Activated T-helper 2 cell treated with anti-CD3 and anti-CD28 coated beads, Interferon-gamma antibody, Interleukin-2, Interleukin-4, amounts not matched to agents 10 μg/mL and 5 μg/mL and 100 μg/mL, durations not matched to agents 14 hours and 24 hours and 36 hours (primary cell): ENCODE measurements around the gene PLPPR1. TPM values are rescaled to one million over a fixed set of nuclear protein-coding genes. Genes with fewer than 3 reads are reported as not detected.

ENCODE experiments used
- DNase-seq: peaks from one replicate; pipeline ENCODE4 v3.0.0; 2021; ENCODE audit warnings: low spot score
- H3K27ac Mint-ChIP-seq: one replicate; pipeline ENCODE4 v1.8.0; 2021; ENCODE audit warnings: mixed read lengths
- H3K27me3 Mint-ChIP-seq: one replicate; pipeline ENCODE4 v1.8.0; 2021; ENCODE audit warnings: low read depth, mixed read lengths
- H3K36me3 Mint-ChIP-seq: one replicate; pipeline ENCODE4 v1.8.0; 2021; ENCODE audit warnings: low read depth, mixed read lengths
- H3K4me1 Mint-ChIP-seq: one replicate; pipeline ENCODE4 v1.8.0; 2021; ENCODE audit warnings: low read depth, mixed read lengths
- H3K4me3 Mint-ChIP-seq: one replicate; pipeline ENCODE4 v1.8.0; 2021; ENCODE audit warnings: low read depth, mild to moderate bottlenecking, moderate library complexity, mixed read lengths
- H3K9me3 Mint-ChIP-seq: one replicate; pipeline ENCODE4 v1.8.0; 2021; ENCODE audit warnings: mixed read lengths
- intact Hi-C: fragments of 100-400 bp; cut with micrococcal nuclease; formaldehyde crosslinking; loops from one replicate; pipeline ENCODE4 v1.15.1; 2023
- total RNA-seq: library from RNA; stranded (reverse); gene quantifications from 2 replicates; pipeline ENCODE4 v1.2.3, GENCODE V29; 2022

Gene PLPPR1
- total RNA-seq, 1 donor from 2014 or later = not detected

- Mint-ChIP-seq H3K27ac (no peak overlapping the region), H3K36me3 (no peaks in the 10 kb centered on the region), H3K27me3 (no peaks in the 10 kb centered on the region), H3K4me3 (no peak overlapping the region), H3K4me1 (no peaks in the 10 kb centered on the region), H3K9me3 (no peaks in the 10 kb centered on the region)
- no peak for DNase-seq
- intact Hi-C loops = no loop called here
Measured at GRCh38 chr9:101200852-101201251, 172.3 kb downstream of the PLPPR1 start.

GRCh38 chr9:101201630-101202029, 173.1 kb downstream of the PLPPR1 start:
- H3K27ac Mint-ChIP-seq = no peak overlapping the region
- intact Hi-C loops = no loop called here
- no peaks in the 10 kb centered on the region for H3K9me3 Mint-ChIP-seq
- H3K36me3 Mint-ChIP-seq = no peaks in the 10 kb centered on the region
- no peaks in the 10 kb centered on the region for H3K27me3 Mint-ChIP-seq
- DNase-seq = no peak
- no peak overlapping the region for H3K4me3 Mint-ChIP-seq
- no peaks in the 10 kb centered on the region for H3K4me1 Mint-ChIP-seq

- H3K36me3 Mint-ChIP-seq = no peaks in the 10 kb centered on the region
- intact Hi-C loops = no loop called here
- H3K4me1 Mint-ChIP-seq = no peaks in the 10 kb centered on the region
- DNase-seq = no peak
- no peaks in the 10 kb centered on the region for H3K27me3 Mint-ChIP-seq
- H3K4me3 Mint-ChIP-seq = no peak overlapping the region
- H3K27ac Mint-ChIP-seq = no peak overlapping the region
- H3K9me3 Mint-ChIP-seq = no peaks in the 10 kb centered on the region
Measured at GRCh38 chr9:101209670-101210069, 181.1 kb downstream of the PLPPR1 start.

GRCh38 chr9:101212661-101213060, 184.1 kb downstream of the PLPPR1 start:
- Mint-ChIP-seq H3K4me3 (no peak overlapping the region), H3K27me3 (no peaks in the 10 kb centered on the region), H3K4me1 (no peaks in the 10 kb centered on the region), H3K27ac (no peak overlapping the region), H3K9me3 (no peaks in the 10 kb centered on the region), H3K36me3 (no peaks in the 10 kb centered on the region)
- DNase-seq = no peak
- intact Hi-C loops = no loop called here

GRCh38 chr9:101219030-101219429, 190.5 kb downstream of the PLPPR1 start:
- Mint-ChIP-seq H3K27ac (no peak overlapping the region), H3K4me3 (no peak overlapping the region)

GRCh38 chr9:101220341-101220740, 191.8 kb downstream of the PLPPR1 start:
- Mint-ChIP-seq H3K36me3 (no peaks in the 10 kb centered on the region), H3K9me3 (no peaks in the 10 kb centered on the region), H3K27ac (no peak overlapping the region), H3K4me3 (no peak overlapping the region), H3K27me3 (no peaks in the 10 kb centered on the region), H3K4me1 (no peaks in the 10 kb centered on the region)
- DNase-seq = no peak
- intact Hi-C loops = no loop called here

More at GRCh38 chr9:101219030-101219429, 190.5 kb downstream of the PLPPR1 start:
- Mint-ChIP-seq H3K27me3 (no peaks in the 10 kb centered on the region), H3K36me3 (no peaks in the 10 kb centered on the region), H3K4me1 (no peaks in the 10 kb centered on the region), H3K9me3 (no peaks in the 10 kb centered on the region)
- intact Hi-C loops = no loop called here
- no peak for DNase-seq

- no peaks in the 10 kb centered on the region for H3K4me1 Mint-ChIP-seq
- intact Hi-C loops = no loop called here
- H3K27me3 Mint-ChIP-seq = no peaks in the 10 kb centered on the region
- H3K36me3 Mint-ChIP-seq = no peaks in the 10 kb centered on the region
- no peak overlapping the region for H3K27ac Mint-ChIP-seq
- no peak overlapping the region for H3K4me3 Mint-ChIP-seq
- no peak for DNase-seq
- no peaks in the 10 kb centered on the region for H3K9me3 Mint-ChIP-seq
Measured at GRCh38 chr9:101225271-101225670, 196.7 kb downstream of the PLPPR1 start.

- intact Hi-C loops = no loop called here
- H3K27ac Mint-ChIP-seq = no peak overlapping the region
Measured at GRCh38 chr9:101226161-101226560, 197.6 kb downstream of the PLPPR1 start.

GRCh38 chr9:101226803-101227202, 198.3 kb downstream of the PLPPR1 start:
- no peaks in the 10 kb centered on the region for H3K9me3 Mint-ChIP-seq
- no peaks in the 10 kb centered on the region for H3K36me3 Mint-ChIP-seq
- H3K4me1 Mint-ChIP-seq = no peaks in the 10 kb centered on the region
- H3K4me3 Mint-ChIP-seq = no peak overlapping the region
- H3K27ac Mint-ChIP-seq = no peak overlapping the region
- H3K27me3 Mint-ChIP-seq = no peaks in the 10 kb centered on the region
- intact Hi-C loops = no loop called here
- no peak for DNase-seq

More at GRCh38 chr9:101226161-101226560, 197.6 kb downstream of the PLPPR1 start:
- no peak for DNase-seq
- Mint-ChIP-seq H3K4me3 (no peak overlapping the region), H3K27me3 (no peaks in the 10 kb centered on the region), H3K9me3 (no peaks in the 10 kb centered on the region), H3K4me1 (no peaks in the 10 kb centered on the region), H3K36me3 (no peaks in the 10 kb centered on the region)

- H3K4me1 Mint-ChIP-seq = no peaks in the 10 kb centered on the region
- H3K4me3 Mint-ChIP-seq = no peak overlapping the region
- no peak overlapping the region for H3K27ac Mint-ChIP-seq
- intact Hi-C loops = no loop called here
- H3K27me3 Mint-ChIP-seq = no peaks in the 10 kb centered on the region
- no peak for DNase-seq
- no peaks in the 10 kb centered on the region for H3K36me3 Mint-ChIP-seq
- no peaks in the 10 kb centered on the region for H3K9me3 Mint-ChIP-seq
Measured at GRCh38 chr9:101229606-101230005, 201.1 kb downstream of the PLPPR1 start.

- H3K4me3 Mint-ChIP-seq = no peak overlapping the region
- H3K27ac Mint-ChIP-seq = no peak overlapping the region
- no peaks in the 10 kb centered on the region for H3K9me3 Mint-ChIP-seq
- intact Hi-C loops = no loop called here
- no peaks in the 10 kb centered on the region for H3K4me1 Mint-ChIP-seq
- no peaks in the 10 kb centered on the region for H3K27me3 Mint-ChIP-seq
- DNase-seq = no peak
- H3K36me3 Mint-ChIP-seq = no peaks in the 10 kb centered on the region
Measured at GRCh38 chr9:101232405-101232977, 204.0 kb downstream of the PLPPR1 start.

GRCh38 chr9:101235105-101235866, 206.8 kb downstream of the PLPPR1 start:
- DNase-seq = no peak
- Mint-ChIP-seq H3K4me1 (no peaks in the 10 kb centered on the region), H3K27me3 (no peaks in the 10 kb centered on the region), H3K4me3 (no peak overlapping the region), H3K9me3 (no peaks in the 10 kb centered on the region), H3K27ac (no peak overlapping the region), H3K36me3 (no peaks in the 10 kb centered on the region)
- intact Hi-C loops = no loop called here

- no peak overlapping the region for H3K4me3 Mint-ChIP-seq
- intact Hi-C loops = no loop called here
- H3K9me3 Mint-ChIP-seq = no peaks in the 10 kb centered on the region
- H3K4me1 Mint-ChIP-seq = no peaks in the 10 kb centered on the region
- DNase-seq = no peak
- no peak overlapping the region for H3K27ac Mint-ChIP-seq
- no peaks in the 10 kb centered on the region for H3K36me3 Mint-ChIP-seq
- no peaks in the 10 kb centered on the region for H3K27me3 Mint-ChIP-seq
Measured at GRCh38 chr9:101242651-101243050, 214.1 kb downstream of the PLPPR1 start.
